ENCODE results near the gene ABHD12. TPM values are rescaled to one million over a fixed set of nuclear protein-coding genes. Genes with fewer than 3 reads are reported as not detected.

The ABHD12 gene
- total and polyA plus RNA-seq, 10 of the 15 experiments (the other 5 are each of a cell fraction or from before 2014, with no cell fraction given), result 1.5 to 61.8 (median 26.7) TPM

GRCh38 chr20:25299806-25300205 is 90.8 kb downstream of the ABHD12 start:
- H3K36me3 ChIP-seq (ENCODE audit: control insufficient read depth in 2 of 2, insufficient read depth in 2 of 2, low read length in 1 of 2), result peaks cover 4 to 21% of the 10 kb centered on the region in 2 experiments; a peak in 3 of 4 replicates
- intact Hi-C loops (cut with micrococcal nuclease; ENCODE audit: unreplicated experiment), result no loop called here
- CTCF ChIA-PET, result interaction anchor here (1.1 to 3.2 kb wide), 3 partner anchors 10 to 100 kb away, joined by 5 to 29 read pairs (median 6); no protein-coding TSS in a partner anchor
- no peak for DNase-seq (ENCODE audit: low read depth, low spot score)
- RAD21 ChIA-PET (ENCODE audit: unreplicated experiment), result interaction anchor here (1.1 to 1.9 kb wide), 3 partner anchors 9 to 99 kb away, joined by 5 to 8 read pairs (median 5); no protein-coding TSS in a partner anchor
- H4K20me1 ChIP-seq (ENCODE audit: control insufficient read depth, insufficient read depth), result no peaks in the 10 kb centered on the region
- no peak overlapping the region for H3K4me2 ChIP-seq (ENCODE audit: control insufficient read depth, insufficient read depth)
- H3K27me3 ChIP-seq (replicated peaks in 1 of 2; ENCODE audit: control insufficient read depth in 2 of 2, insufficient read depth in 2 of 2, low read length in 1 of 2), result no peaks in the 10 kb centered on the region
- peaks cover 39% of the 10 kb centered on the region for H3K4me1 ChIP-seq (ENCODE audit: control insufficient read depth, insufficient read depth, low read length)
- 92% methylated on average over 9 of the region's 9 CpGs for WGBS (ENCODE audit: insufficient coverage, insufficient replicate concordance, low lambda C conversion rate, missing lambda C conversion rate)
- no peak for ATAC-seq
- no peak for FAIRE-seq
- POLR2A ChIA-PET, result no interaction called here
- H3K79me2 ChIP-seq (ENCODE audit: control insufficient read depth, insufficient read depth, low read length), result no peaks in the 10 kb centered on the region
- TF ChIP-seq ZBTB33 (IDR thresholded peaks at IDR 0.05) (no peak), ESRRA (IDR thresholded peaks at IDR 0.05; ENCODE audit: low read length) (no peak), NBN (IDR thresholded peaks at IDR 0.05) (no peak), POLR2AphosphoS2 (IDR thresholded peaks at IDR 0.05; ENCODE audit: low read depth, low read length) (no peak), DPF2 (IDR thresholded peaks at IDR 0.05) (no peak), FOXK2 (IDR thresholded peaks at IDR 0.05) (no peak), ZNF384 (IDR thresholded peaks at IDR 0.05; ENCODE audit: borderline replicate concordance, low read depth, low read length) (no peak), CREM (IDR thresholded peaks at IDR 0.05; ENCODE audit: low read depth) (no peak), TCF12 (IDR thresholded peaks at IDR 0.05; ENCODE audit: low read depth, low read length) (no peak), CEBPZ (IDR thresholded peaks at IDR 0.05; ENCODE audit: low read depth, low read length) (no peak)
- TF ChIP-seq, protein P1, sequence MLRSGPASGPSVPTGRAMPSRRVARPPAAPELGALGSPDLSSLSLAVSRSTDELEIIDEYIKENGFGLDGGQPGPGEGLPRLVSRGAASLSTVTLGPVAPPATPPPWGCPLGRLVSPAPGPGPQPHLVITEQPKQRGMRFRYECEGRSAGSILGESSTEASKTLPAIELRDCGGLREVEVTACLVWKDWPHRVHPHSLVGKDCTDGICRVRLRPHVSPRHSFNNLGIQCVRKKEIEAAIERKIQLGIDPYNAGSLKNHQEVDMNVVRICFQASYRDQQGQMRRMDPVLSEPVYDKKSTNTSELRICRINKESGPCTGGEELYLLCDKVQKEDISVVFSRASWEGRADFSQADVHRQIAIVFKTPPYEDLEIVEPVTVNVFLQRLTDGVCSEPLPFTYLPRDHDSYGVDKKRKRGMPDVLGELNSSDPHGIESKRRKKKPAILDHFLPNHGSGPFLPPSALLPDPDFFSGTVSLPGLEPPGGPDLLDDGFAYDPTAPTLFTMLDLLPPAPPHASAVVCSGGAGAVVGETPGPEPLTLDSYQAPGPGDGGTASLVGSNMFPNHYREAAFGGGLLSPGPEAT (IDR thresholded peaks at IDR 0.05; ENCODE audit: low read depth), result no peak
- no peaks in the 10 kb centered on the region for H3K9me3 ChIP-seq (replicated peaks; ENCODE audit: control insufficient read depth, insufficient read depth, low read length)
- H3K4me3 ChIP-seq, result no peak overlapping the region
- SMC1A ChIA-PET (ENCODE audit: uncharacterized antibody, unreplicated experiment), result interaction anchor here (1.8 to 2.9 kb wide), 3 partner anchors 9 to 98 kb away, joined by 7 to 20 read pairs (median 8); no protein-coding TSS in a partner anchor
- in situ Hi-C loops (cut with MboI), result loop anchor here (5.0 to 10.0 kb wide), 2 partner anchors 92 to 455 kb away; partner anchors contain the start of gene ABHD12
- peak overlapping the region; percentile 11; the same call in 1 of the 2 replicates for H3K27ac ChIP-seq (ENCODE audit: control insufficient read depth, insufficient read depth)
- H3K9ac ChIP-seq (ENCODE audit: control insufficient read depth, insufficient read depth, low read length), result no peak overlapping the region
- no peak overlapping the region for H2AFZ ChIP-seq (ENCODE audit: control insufficient read depth, low read depth, low read length)
- BruUV-seq (replicated peaks), result no TSS peak
